HFFc6 (cell line): ENCODE measurements around the gene CTBP1. TPM values are rescaled to one million over a fixed set of nuclear protein-coding genes. Genes with fewer than 3 reads are reported as not detected.

ENCODE experiments used
- DNase-seq: peaks from one replicate; pipeline ENCODE4 v3.0.0-alpha.2; 2018
- H3K27ac Mint-ChIP-seq: 2 replicates; pipeline ENCODE4 v1.8.0; 2020; ENCODE audit warnings: mild to moderate bottlenecking, mixed read lengths
- H3K27me3 Mint-ChIP-seq: 2 replicates; pipeline ENCODE4 v1.8.0; 2021; ENCODE audit warnings: mild to moderate bottlenecking, moderate library complexity, mixed read lengths; ENCODE audit not compliant: insufficient read depth
- H3K36me3 Mint-ChIP-seq: 2 replicates; pipeline ENCODE4 v1.8.0; 2021; ENCODE audit warnings: low read depth, mixed read lengths
- H3K4me1 Mint-ChIP-seq: 2 replicates; pipeline ENCODE4 v1.8.0; 2020; ENCODE audit warnings: low read depth, mixed read lengths
- H3K4me3 Mint-ChIP-seq: 2 replicates; pipeline ENCODE4 v1.8.0; 2020; ENCODE audit warnings: mild to moderate bottlenecking, moderate library complexity, mixed read lengths
- H3K9me3 Mint-ChIP-seq: 2 replicates; pipeline ENCODE4 v1.8.0; 2020; ENCODE audit warnings: mild to moderate bottlenecking, mixed read lengths
- total RNA-seq, 6 experiments: library from RNA; stranded (reverse); fragmentation: NEBNext Ultra II Directional; extraction: Animal tissue kit (Norgen Biotek cat#: 25700); gene quantifications; 2 replicates in 1 of 6; 3 replicates in 5 of 6; pipeline ENCODE4 v1.2.3, GENCODE V29; 2021
- TF ChIP-seq, protein P1 (sequence below): fragments of 200-600 bp; sonication (generic); IDR thresholded peaks from 2 replicates; pipeline ENCODE4 v1.5.0; 2021; ENCODE audit warnings: antibody characterized with exemption, mild to moderate bottlenecking

Gene CTBP1
- total RNA-seq, 6 experiments from 2014 or later: 109 to 126 (median 114) TPM

DNA sequence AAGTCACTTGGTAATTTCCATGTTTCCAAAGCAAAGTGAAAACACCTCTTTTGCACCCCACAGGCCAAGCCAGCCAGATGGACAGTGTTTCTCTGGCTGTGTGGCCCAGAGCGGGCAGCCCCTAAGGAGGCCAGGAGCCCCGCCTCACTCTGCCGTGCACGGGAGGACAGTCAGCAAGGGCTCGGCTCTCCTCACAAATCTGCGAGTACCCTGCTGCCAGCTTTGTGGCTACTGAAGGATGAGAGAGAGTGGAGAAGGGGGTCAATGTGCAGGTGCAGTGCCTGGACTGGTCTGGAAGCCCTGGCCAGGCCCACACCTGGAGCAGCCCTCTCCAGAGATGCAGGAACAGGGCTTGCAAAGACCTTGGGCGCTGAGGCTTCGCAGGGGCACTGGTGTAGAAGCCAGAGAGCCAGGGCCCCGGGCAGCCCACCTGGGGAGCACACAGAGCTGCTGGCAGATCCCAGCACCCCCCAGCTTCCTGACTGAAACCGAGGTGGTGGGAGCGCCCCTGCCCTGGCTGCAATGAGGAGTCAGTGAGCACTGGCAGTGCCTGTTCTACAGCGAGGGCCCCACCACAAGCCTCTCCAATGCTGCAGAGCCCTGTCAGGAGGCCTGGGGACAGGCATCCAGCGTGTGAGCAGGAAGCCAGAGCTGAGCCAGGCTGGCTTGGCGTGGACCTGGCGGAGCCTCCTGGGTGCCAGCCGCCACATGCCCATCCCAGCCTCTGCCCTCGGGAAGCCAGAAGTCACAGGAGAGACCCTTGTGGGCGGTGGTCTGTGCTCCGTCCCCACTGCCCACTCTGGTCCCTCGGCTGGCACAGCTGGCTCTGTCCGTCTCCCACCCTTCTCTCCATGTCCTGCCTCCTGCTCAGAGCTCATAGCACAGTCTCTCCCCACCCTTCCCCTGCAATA is 80.5 kb downstream of the CTBP1 start:
- Mint-ChIP-seq H3K27ac (peak overlapping the region; percentile 21; the same call in 1 of the 2 replicates), H3K27me3 (peaks cover 9% of the 10 kb centered on the region)
- DNase-seq: no peak

DNA sequence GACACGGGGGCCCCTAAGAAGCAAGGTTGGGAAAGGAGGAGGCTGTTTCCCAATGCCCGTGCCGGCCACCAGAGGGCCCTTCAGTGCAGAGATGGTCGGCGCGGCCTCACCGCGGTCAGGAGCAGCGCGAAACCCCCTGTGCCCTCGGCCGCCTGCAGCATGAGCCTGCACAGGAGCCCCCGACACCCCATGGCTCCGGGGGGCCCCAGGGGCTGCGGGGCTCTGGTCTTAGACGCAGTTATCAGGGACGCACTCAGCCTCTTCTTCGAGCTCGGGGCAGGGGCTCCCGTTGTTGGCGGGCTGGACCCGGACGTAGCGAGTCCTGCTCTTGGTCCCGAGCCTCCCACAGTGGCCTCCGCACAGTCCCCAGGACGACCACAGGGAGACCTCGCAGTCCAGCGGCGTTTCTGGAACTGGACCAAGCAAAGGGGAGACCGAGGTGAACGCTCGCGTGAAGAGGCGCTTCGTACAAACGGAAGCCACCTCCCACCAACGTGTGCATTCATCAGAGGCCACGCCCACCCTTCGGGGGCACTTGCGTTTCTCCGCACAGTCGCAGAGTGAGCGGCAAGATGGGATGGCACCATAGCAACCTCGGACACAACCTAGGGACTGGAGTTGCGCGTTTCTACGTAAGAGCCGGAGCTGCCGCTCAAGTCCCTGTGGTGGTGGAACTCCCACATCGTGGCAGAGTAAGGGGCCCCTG is 81.5 kb downstream of the CTBP1 start:
- TF ChIP-seq, protein P1, sequence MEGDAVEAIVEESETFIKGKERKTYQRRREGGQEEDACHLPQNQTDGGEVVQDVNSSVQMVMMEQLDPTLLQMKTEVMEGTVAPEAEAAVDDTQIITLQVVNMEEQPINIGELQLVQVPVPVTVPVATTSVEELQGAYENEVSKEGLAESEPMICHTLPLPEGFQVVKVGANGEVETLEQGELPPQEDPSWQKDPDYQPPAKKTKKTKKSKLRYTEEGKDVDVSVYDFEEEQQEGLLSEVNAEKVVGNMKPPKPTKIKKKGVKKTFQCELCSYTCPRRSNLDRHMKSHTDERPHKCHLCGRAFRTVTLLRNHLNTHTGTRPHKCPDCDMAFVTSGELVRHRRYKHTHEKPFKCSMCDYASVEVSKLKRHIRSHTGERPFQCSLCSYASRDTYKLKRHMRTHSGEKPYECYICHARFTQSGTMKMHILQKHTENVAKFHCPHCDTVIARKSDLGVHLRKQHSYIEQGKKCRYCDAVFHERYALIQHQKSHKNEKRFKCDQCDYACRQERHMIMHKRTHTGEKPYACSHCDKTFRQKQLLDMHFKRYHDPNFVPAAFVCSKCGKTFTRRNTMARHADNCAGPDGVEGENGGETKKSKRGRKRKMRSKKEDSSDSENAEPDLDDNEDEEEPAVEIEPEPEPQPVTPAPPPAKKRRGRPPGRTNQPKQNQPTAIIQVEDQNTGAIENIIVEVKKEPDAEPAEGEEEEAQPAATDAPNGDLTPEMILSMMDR: peak; percentile 93
- peak; percentile 28 for DNase-seq
- H3K9me3 Mint-ChIP-seq: no peaks in the 10 kb centered on the region; the same call in 1 of the 2 replicates
- peak overlapping the region; percentile 76 for H3K4me3 Mint-ChIP-seq
- peaks cover 14% of the 10 kb centered on the region for H3K27me3 Mint-ChIP-seq
- peaks cover 12% of the 10 kb centered on the region; the same call in 1 of the 2 replicates for H3K4me1 Mint-ChIP-seq
- peak overlapping the region; percentile 33; the same call in 1 of the 2 replicates for H3K27ac Mint-ChIP-seq
- no peaks in the 10 kb centered on the region for H3K36me3 Mint-ChIP-seq

More for the DNA sequence above, 80.5 kb downstream of the CTBP1 start:
- peaks cover 14% of the 10 kb centered on the region for H3K4me1 Mint-ChIP-seq
- no peaks in the 10 kb centered on the region; the same call in 1 of the 2 replicates for H3K9me3 Mint-ChIP-seq
- peak overlapping the region; percentile 76; the same call in 1 of the 2 replicates for H3K4me3 Mint-ChIP-seq
- TF ChIP-seq, protein P1: no peak
- H3K36me3 Mint-ChIP-seq: no peaks in the 10 kb centered on the region

DNA sequence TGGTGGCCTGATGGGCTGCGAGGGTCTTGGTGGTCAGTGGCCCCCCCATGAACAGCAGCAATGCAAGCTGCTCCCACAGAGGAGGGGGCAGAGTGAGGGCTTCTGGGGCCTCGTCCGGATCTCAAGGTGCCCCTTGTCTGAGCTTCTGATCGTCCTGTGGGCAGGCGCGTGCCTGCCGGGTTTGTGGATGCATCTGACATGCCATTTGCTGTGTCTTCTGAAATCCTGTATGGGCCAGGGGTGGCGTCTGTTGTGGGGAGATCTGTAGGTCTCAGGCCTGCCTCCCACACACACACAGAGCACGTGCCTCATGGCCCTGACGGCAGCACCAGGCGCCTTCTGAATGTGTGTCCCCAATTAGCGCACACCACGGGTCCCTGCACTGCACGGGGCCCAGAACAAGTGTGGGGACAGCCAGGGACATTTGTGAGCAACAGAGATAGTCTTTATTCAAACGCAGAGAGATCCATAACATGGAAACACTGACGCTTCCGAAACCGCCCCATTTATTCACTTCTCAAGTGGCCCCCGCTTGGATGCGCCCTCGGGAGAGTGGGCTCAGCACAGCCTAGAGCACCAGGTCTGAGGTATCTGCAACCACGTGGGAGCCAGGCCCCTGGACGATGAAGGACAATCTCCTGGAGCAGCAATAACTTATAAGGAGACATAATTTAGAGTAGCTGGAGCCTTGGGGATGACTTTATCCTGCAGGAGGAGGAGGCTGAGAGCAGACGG is 82.3 kb downstream of the CTBP1 start:
- Mint-ChIP-seq H3K4me3 (peak overlapping the region; percentile 76; the same call in 1 of the 2 replicates), H3K9me3 (no peaks in the 10 kb centered on the region; the same call in 1 of the 2 replicates), H3K27ac (no peak overlapping the region), H3K27me3 (peaks cover 18% of the 10 kb centered on the region), H3K4me1 (peaks cover 12% of the 10 kb centered on the region; the same call in 1 of the 2 replicates), H3K36me3 (no peaks in the 10 kb centered on the region)
- TF ChIP-seq, protein P1: no peak
- no peak for DNase-seq

DNA sequence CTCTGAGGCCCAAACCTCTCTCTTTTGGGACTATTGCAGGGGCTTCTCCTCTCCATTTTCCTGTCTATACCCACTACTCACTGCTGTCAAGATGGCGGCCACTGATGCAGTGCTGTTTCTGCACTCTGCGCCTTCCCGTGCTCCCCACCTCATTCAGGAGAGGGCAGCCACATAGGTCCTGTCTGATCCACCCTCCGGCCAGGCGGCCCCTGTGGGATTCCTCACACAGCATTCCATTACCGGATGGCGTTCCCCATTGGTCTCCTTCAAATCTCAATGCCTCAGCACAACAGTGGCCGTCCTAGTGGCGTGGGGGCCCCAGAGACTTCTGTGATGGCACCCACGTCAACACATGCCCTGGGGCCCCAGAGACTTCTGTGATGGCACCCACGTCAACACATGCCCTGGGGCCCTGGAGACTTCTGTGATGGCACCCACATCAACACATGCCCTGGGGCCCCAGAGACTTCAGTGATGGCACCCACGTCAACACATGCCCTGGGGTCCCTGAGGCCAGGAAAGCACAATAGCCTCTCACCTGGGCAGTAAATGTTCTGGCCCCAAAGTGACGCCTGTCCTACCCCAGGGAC is 83.9 kb downstream of the CTBP1 start:
- peaks cover 12% of the 10 kb centered on the region; the same call in 1 of the 2 replicates for H3K4me1 Mint-ChIP-seq
- H3K9me3 Mint-ChIP-seq: no peaks in the 10 kb centered on the region; the same call in 1 of the 2 replicates
- H3K4me3 Mint-ChIP-seq: no peak overlapping the region
- peaks cover 24% of the 10 kb centered on the region for H3K27me3 Mint-ChIP-seq
- TF ChIP-seq, protein P1: no peak
- no peak overlapping the region for H3K27ac Mint-ChIP-seq
- DNase-seq: no peak
- no peaks in the 10 kb centered on the region for H3K36me3 Mint-ChIP-seq

DNA sequence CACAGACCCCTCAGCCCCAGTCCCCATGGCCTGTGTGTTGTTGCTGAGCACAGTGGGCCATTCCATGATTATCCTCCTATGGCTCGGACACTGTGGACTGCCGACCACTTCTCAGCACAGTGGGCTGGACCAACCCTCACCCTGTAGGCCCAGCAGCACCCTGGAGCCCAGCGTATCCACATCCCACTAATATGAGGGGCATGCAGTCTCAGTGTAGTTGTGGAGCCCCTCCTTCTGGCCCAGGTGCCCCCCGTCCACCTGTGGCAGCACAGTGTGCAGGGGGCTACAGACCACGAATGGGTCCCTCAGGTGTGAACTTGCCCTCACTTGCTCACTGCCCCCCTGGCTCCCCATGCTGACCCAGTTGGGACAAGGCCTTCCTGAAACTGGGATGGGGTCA is 84.5 kb downstream of the CTBP1 start:
- no peak overlapping the region for H3K4me3 Mint-ChIP-seq
- no peak overlapping the region for H3K27ac Mint-ChIP-seq
- peaks cover 24% of the 10 kb centered on the region for H3K27me3 Mint-ChIP-seq
- TF ChIP-seq, protein P1: no peak
- H3K4me1 Mint-ChIP-seq: peaks cover 12% of the 10 kb centered on the region; the same call in 1 of the 2 replicates
- H3K36me3 Mint-ChIP-seq: no peaks in the 10 kb centered on the region
- DNase-seq: no peak
- H3K9me3 Mint-ChIP-seq: no peaks in the 10 kb centered on the region; the same call in 1 of the 2 replicates
